HG03558 (cell line): ENCODE measurements around the gene BCL2L1.

ENCODE experiments used
- ATAC-seq: cut with Tn5 transposase; IDR thresholded peaks from one replicate; pipeline ENCODE4 v1.9.1; 2021; ENCODE audit warnings: moderate number of reproducible peaks; ENCODE audit not compliant: unreplicated experiment; ENCODE audit errors: extremely low read depth

Gene BCL2L1

DNA sequence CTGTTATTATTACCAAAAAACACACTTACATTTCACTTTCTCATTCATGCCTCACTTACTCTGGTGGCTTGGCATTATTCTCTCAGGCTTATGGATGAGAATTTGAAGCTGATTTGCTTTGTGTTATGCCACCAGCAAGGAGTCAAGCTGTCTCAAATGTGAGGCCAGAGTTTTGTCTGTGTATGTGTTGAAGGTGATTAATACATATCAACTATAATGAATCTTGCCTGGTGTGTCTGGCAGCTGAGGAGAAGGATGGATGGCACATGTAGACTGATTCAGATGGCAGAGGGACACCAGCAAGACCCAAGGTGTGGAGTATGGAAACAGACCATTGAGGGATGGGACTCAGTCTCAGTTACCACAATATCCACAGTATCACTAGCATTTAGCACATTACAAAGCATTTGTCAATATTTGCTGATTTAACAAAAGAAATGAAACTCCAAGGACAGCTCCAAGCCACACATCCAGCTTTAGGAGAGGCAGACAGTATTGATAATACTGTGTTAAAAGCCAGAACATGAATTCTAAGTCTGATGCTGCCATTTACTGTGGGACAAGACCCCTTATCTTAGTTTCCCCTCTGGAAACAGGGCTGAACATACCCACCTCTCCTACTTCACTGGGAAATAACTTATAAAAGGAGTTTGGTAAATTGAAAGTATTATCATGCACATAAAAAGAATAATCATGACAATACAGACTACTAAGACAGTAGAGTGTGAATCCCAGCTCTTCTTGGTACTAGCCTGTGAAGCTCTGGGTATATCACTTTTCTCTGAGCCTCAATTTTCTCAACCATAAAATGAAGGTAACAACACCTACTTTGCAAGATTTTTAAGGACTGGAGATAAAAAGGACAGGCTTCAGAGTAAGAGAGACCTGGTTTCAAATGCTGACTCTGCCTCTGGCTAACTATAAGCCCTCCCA lies 11.2 kb downstream of the BCL2L1 start:
- ATAC-seq = no peak

DNA sequence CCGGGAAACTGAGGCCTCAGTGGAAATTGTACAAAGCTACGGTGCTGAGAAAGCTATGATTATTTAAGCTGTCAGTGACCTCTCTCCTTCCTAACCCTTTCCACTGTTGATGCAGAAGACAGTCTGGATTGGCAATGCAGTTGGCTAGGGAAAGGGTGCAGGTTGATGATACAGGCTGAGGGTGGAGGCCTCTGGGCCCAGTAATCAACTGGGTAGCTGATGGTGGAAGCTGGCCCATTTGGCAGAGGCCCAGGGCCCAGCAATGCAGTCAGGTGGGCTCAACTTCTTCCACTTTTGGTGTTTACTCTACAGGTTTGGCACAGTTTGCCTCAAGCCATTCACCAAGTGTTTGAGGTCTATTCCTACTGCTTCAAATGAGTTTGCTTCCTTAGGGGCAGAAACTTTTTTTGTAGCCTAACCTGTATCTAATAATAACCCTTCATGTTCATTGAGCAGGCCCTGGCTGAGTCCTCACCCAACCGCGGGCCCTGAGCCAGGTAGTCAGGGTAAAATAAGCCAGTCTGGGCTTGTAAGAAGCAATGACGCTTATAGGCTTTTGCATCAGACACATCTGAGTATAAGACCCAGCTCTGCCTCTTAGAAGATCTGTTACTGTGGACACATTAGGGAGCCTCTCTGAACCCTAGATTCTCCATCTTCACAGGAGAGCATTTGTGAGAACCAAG lies 12.1 kb downstream of the BCL2L1 start:
- no peak for ATAC-seq

DNA sequence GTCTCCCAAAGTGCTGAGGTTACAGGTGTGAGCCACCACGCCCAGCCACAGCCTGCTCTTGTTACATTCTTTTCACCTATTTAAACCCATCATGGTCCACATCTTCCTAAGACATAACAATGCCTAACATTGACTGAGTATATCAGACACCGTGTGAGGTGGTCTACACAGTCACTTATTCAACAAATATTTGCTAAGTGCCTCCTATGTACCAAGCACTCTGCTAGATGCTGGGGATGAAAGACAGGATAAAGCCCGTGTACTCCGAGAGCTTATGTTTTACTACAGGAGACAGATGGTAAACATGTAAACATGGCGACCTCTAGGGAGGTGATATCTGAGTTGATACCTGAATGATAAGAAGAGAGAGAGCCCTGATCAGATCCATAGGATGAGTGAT lies 12.7 kb downstream of the BCL2L1 start:
- no peak for ATAC-seq

DNA sequence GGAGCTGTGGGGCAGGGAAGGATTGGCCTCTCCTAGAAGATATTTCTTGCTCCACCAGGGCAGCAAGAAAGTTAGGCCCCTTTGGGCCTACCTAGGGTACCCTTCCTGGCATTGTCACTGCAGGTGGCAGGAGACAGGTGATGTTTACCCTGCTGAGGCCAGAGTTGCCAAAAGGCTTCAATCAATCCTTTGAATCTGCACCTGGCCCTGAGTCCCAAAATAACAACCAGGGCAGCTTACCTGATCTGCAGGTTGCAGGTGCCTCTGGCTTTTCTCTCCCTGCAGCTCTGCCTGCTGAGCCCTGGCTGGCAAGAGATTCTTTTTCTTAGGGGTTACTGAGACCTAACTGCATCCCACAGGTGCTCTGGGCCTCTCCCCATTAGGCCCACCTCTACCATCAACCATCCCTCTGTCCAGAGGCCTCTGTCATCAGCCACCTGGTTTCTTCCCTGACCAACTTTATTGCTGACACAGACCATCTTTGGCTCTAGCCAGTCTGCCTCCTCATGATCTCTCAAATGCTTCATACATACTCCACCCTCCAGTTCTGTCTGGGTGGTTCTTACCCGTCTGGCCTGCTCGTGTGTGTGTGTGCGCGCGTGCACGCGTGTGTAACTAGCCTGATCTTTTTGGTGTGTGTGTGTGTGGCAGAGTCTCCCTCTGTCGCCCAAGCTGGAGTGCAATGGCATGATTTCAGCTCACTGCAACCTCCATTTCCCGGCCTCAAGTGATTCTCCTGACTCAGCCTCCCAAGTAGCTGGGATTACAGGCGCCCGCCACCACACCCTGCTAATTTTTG lies 13.7 kb downstream of the BCL2L1 start:
- no peak for ATAC-seq

GRCh38 chr20:31707994-31708735 lies 14.5 kb downstream of the BCL2L1 start:
- no peak for ATAC-seq

DNA sequence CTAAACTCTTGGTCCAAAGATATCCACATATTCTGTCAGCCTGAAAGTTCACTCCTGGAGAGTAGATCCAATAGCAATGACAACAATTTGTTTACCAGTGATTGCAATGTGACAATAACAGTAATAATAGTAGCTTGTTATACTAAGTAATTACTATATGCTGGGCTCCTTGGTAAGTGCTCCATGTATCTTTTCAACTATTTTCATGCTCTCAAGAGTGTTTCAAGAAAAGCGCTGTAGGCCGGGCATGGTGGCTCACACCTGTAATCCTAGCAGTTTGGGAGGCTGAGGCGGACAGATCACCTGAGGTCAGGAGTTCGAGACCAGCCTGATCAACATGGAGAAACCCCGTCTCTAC lies 15.4 kb downstream of the BCL2L1 start:
- no peak for ATAC-seq

GRCh38 chr20:31706607-31707257 lies 15.9 kb downstream of the BCL2L1 start:
- ATAC-seq = no peak

- ATAC-seq = peak; percentile 84
Measured at GRCh38 chr20:31705598-31706597, 16.8 kb downstream of the BCL2L1 start.

DNA sequence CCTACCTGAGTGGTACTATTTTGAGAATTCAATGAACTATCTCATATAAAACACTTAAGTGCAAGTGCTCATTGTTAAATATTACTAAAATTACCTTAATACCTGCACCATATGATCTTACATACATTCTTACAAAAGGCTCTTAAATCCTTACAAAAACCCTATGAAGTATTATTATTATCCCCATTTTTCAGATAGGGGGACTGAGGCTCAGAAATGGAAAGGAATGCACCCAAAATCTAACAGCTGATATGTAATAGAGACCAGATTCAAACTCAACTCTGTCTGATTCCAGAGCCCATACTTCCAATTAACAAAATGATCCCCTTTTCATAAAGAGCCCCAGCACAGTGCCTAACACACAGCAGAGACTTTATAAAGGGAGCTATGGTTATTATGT lies 17.5 kb downstream of the BCL2L1 start:
- no peak for ATAC-seq

- no peak for ATAC-seq
Measured at GRCh38 chr20:31704225-31705119, 18.2 kb downstream of the BCL2L1 start.

- no peak for ATAC-seq
Measured at GRCh38 chr20:31701591-31701990, 21.1 kb downstream of the BCL2L1 start.

GRCh38 chr20:31700747-31701146 lies 21.9 kb downstream of the BCL2L1 start:
- no peak for ATAC-seq

DNA sequence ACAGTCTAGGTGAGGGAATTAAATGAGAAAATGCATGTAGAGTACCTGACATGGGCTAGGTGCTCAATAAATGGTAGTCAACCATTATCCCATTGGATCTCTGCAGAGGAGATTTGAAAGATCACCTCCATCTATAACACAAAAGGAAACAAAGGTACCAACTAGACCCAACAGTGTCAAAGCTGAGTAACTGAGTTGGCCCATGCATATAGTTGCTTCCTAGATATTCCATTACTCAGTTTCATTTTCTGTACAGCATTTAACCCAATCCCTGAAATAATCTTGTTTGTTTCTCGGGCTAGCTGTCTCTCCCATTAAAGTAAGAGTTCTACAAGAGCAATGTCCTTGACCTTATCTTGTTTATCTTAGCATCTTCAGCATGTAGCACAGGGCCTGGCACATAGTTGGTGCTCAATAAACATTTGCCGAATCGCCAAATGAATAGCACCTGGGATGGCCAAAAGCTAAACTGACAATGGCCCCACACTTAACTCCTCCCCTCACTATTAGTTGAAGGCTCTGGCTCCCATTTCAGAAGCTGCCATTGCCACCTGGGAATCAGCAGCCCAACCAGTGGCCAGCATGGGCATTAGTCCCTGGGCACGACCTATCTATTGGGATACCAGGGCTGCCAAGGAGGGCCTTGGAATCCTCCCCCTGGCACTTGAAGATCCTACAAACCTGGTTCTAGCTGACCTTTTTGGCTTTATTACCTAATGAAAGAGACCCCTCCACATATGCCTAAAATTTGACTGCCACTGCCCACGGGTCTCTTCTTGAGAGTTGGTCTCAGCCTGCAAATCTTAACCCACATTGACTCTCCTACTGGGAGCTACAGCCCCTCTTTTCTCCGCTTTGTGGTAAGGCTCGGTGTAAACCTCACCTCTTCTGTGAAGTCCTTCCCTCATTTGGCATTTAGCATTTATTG lies 22.6 kb downstream of the BCL2L1 start:
- ATAC-seq = no peak

DNA sequence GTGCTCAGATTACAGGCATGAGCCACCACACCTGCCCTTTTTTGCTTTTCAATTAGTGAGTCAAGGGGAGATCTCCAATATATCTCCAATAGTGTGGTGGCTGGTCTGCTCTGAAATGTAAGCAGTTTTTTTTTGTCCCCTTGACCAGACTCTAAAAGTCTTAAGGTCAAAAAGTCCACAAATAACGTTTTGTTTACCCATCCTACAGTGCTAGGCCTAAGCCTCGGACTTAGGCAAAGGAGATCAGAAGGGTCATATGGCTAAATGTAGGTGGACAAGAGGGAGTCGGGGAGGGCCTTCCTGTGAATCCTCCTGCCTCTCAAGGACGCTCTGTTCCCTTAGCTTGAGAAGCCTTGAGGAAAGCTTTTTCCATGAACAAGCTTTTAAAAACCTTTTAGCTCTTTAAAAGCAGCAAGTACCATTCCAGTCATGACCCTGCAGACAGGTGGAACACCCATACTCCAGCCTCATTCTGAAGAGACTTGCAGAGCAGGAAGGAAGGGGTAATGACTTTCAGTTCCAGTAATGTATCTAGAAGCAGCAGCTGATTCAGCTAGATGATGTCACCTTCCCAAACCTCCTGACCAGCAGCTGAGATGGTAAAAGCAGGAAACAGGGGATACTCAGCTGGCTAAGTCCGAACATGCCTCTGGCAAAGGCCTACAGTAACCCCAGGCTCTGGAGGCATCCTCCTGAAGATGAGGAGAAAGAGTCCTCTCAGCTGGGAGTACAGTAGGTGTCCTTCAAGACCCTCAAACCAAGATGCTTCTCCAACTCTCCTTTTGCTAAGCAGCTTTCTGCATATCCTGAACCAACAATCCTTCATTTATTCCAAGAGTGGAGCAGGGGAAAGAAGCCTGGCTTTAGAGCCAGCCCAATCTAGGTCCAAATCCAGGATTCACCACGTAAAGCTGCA lies 23.6 kb downstream of the BCL2L1 start:
- ATAC-seq = peak; percentile 98

- no peak for ATAC-seq
Measured at GRCh38 chr20:31698243-31698802, 24.3 kb downstream of the BCL2L1 start.
